OCI-LY3 (cell line): ENCODE measurements around the gene ZBTB24.
"Not testable (repeated sequence)": the region's sequence is repeated elsewhere in the genome, so short reads cannot be mapped to it uniquely, and the experiment has no call there.

ENCODE experiments used
- H2AFZ ChIP-seq: fragments of 200-600, 300-600 bp; shearing (Covaris generic); 2 replicates; pipeline ENCODE4 v1.6.0; 2014; ENCODE audit warnings: antibody characterized with exemption, low read depth, low read length
- H3K27ac ChIP-seq: fragments of 200-600, 300-600 bp; sonication (generic); 2 replicates; pipeline ENCODE4 v1.5.1; 2014; ENCODE audit warnings: mild to moderate bottlenecking, low read length, moderate library complexity, mixed read lengths
- H3K27me3 ChIP-seq: fragments of 200-600, 300-600 bp; sonication (generic); 2 replicates; pipeline ENCODE4 v1.6.1; 2014; ENCODE audit warnings: low read depth, low read length, mixed read lengths
- H3K36me3 ChIP-seq: fragments of 200-600, 300-600 bp; sonication (generic); replicated peaks from 2 replicates; pipeline ENCODE3; 2014; ENCODE audit warnings: low read depth, low read length, mixed read lengths
- H3K4me1 ChIP-seq: fragments of 300-600, 200-600 bp; sonication (generic); 2 replicates; pipeline ENCODE4 v1.6.1; 2014; ENCODE audit warnings: low read length, mixed read lengths
- H3K4me2 ChIP-seq: fragments of 200-600, 300-600 bp; sonication (generic); 2 replicates; pipeline ENCODE4 v1.6.1; 2014; ENCODE audit warnings: low read length, mixed read lengths
- H3K4me3 ChIP-seq: fragments of 300-600, 200-600 bp; sonication (generic); 2 replicates; pipeline ENCODE4 v1.5.1; 2014; ENCODE audit warnings: antibody characterized with exemption, mild to moderate bottlenecking, low read length, moderate library complexity
- H3K79me2 ChIP-seq: fragments of 300-600, 200-600 bp; shearing (Covaris generic); 2 replicates; pipeline ENCODE4 v1.6.1; 2014; ENCODE audit warnings: mild to moderate bottlenecking, low read length, mixed read lengths
- H3K9ac ChIP-seq: fragments of 300-600, 200-600 bp; shearing (Covaris generic); 2 replicates; pipeline ENCODE4 v1.6.0; 2014; ENCODE audit warnings: mild to moderate bottlenecking, low read length, moderate library complexity
- H3K9me3 ChIP-seq: fragments of 200-600, 300-600 bp; shearing (Covaris generic); 2 replicates; pipeline ENCODE4 v1.6.1; 2014; ENCODE audit warnings: low read length, mixed read lengths; ENCODE audit not compliant: insufficient read depth
- H4K20me1 ChIP-seq: fragments of 200-600, 300-600 bp; sonication (generic); 2 replicates; pipeline ENCODE4 v1.6.1; 2016; ENCODE audit warnings: low read length, mixed read lengths; ENCODE audit not compliant: insufficient read depth
- CTCF ChIP-seq: fragments of 200-600, 300-600 bp; sonication (generic); IDR thresholded peaks from 2 replicates; pipeline ENCODE4 v1.5.1; 2014; ENCODE audit warnings: antibody characterized with exemption, low read length, low read depth
- EZH2phosphoT487 ChIP-seq: fragments of 200-600 bp; shearing (Covaris generic); IDR thresholded peaks from 2 replicates; pipeline ENCODE4 v1.6.1; 2018; ENCODE audit warnings: antibody characterized with exemption, mixed run types, low read depth

The ZBTB24 gene

DNA sequence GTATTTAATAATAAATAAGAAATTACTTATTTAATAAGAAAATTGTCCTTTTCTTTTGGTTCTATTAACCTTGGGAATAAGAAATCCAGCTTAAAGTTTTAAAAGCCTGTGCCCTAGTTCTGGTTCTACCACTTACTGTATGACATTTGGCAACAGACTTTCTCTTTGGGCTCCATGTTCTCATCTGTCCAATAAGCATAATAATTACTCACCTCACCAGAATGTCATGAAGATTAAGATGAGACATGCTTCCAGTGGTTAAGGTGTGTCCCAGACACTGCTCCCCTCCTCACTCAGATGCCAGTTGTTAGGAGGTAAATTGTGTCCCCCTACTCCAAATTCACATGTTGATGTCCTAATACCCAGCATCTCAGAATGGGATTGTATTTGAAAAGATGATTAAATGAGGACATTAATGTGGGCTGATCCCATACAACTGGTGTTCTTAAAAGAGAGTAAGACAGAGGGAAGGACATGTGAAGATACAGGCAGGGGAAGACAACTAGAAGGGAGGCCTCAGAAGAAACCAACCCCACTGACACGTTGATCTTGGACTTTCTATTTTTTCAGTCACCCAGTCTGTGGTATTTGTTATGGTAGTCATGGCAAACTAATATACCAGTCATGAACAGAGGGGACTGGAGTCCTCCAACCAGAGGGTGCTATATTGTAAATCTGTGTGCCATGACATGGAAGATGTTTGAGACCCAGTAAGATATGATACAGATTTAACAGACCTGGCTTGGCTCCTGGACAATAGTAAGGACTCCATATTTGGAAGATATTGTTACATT lies 21.1 kb downstream of the ZBTB24 start:
- H4K20me1 ChIP-seq, result no peaks in the 10 kb centered on the region; the same call in 1 of the 2 replicates
- H3K4me2 ChIP-seq, result no peak overlapping the region
- no peaks in the 10 kb centered on the region for H3K27me3 ChIP-seq
- H3K36me3 ChIP-seq, result peaks cover 35% of the 10 kb centered on the region
- no peak overlapping the region for H3K27ac ChIP-seq
- H3K9ac ChIP-seq, result no peak overlapping the region
- no peak for TF ChIP-seq EZH2phosphoT487
- TF ChIP-seq CTCF, result no peak
- peaks cover 7% of the 10 kb centered on the region; the same call in 1 of the 2 replicates for H3K79me2 ChIP-seq
- no peaks in the 10 kb centered on the region for H3K9me3 ChIP-seq
- no peak overlapping the region for H3K4me3 ChIP-seq
- peaks cover 11% of the 10 kb centered on the region for H3K4me1 ChIP-seq
- H2AFZ ChIP-seq, result no peak overlapping the region

DNA sequence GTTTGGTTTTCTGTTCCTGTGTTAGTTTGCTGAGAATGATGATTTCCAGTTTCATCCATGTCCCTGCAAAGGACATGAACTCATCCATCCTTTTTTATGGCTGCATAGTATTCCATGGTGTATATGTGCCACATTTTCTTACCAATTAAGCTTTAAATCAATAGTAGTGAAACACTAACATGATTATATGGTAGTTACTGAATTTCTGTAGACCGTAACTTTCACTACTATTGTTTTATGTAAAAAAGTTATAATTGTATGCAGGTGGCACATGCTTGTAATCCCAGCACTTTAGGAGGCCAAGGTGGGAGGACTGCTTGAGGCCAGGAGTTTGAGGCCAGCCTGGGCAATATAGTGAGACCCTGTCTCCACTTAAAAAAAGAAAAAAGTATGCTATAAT lies 21.8 kb downstream of the ZBTB24 start:
- H4K20me1 ChIP-seq, H2AFZ ChIP-seq, H3K9ac ChIP-seq, H3K27ac ChIP-seq, H3K4me3 ChIP-seq, H3K79me2 ChIP-seq, H3K27me3 ChIP-seq, H3K9me3 ChIP-seq, H3K4me2 ChIP-seq: not testable (repeated sequence)
- H3K4me1 ChIP-seq, result peaks cover 14% of the 10 kb centered on the region
- peaks cover 34% of the 10 kb centered on the region for H3K36me3 ChIP-seq

DNA sequence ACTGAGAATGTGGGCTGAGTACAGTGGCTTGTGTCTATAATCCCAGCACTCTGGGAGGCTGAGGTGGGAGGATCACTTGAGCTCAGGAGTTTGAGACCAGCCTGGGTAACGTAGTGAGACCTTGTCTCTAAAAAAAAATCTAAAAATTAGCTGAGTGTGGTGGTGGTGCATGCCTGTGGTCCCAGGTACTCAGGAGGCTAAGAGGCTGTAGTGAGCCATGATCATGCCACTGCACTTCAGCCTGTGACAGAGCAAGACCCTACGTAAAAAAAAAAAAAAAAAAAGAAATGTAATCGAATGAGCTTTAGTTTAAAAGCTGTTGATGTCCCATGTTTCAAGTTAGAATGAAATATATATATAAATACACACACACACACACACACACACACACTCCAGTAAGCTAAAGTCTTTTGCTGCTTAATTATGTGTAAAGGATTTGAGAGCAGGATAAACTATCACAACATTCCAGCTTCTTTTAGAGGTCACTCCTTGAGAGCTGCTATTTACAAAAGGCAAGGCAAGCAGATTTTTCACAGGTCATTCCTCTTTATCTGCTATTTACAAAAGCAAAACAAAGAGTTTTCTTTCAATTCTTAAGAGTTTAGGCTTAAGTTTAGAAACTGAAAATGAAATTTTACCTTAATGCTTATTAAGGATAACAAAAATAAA lies 22.7 kb downstream of the ZBTB24 start:
- Histone ChIP-seq H3K27ac (no peak overlapping the region), H3K9ac (no peak overlapping the region), H4K20me1 (no peaks in the 10 kb centered on the region; the same call in 1 of the 2 replicates), H3K4me3 (no peak overlapping the region), H3K36me3 (peaks cover 26% of the 10 kb centered on the region), H2AFZ (no peak overlapping the region), H3K9me3 (no peaks in the 10 kb centered on the region), H3K79me2 (no peaks in the 10 kb centered on the region), H3K4me2 (no peak overlapping the region), H3K4me1 (peaks cover 17% of the 10 kb centered on the region), H3K27me3 (no peaks in the 10 kb centered on the region)
- no peak for TF ChIP-seq CTCF
- no peak for TF ChIP-seq EZH2phosphoT487

GRCh38 chr6:109458774-109459531 lies 24.1 kb downstream of the ZBTB24 start:
- TF ChIP-seq EZH2phosphoT487 (no peak), CTCF (no peak)
- H4K20me1 ChIP-seq, result no peaks in the 10 kb centered on the region; the same call in 1 of the 2 replicates

More at GRCh38 chr6:109458774-109459531, 24.1 kb downstream of the ZBTB24 start:
- H2AFZ ChIP-seq, result no peak overlapping the region
- H3K27me3 ChIP-seq, result no peaks in the 10 kb centered on the region
- peaks cover 19% of the 10 kb centered on the region for H3K36me3 ChIP-seq
- no peaks in the 10 kb centered on the region; the same call in 1 of the 2 replicates for H3K79me2 ChIP-seq
- no peaks in the 10 kb centered on the region for H3K9me3 ChIP-seq
- no peak overlapping the region for H3K4me3 ChIP-seq
- H3K9ac ChIP-seq, result no peak overlapping the region
- H3K4me1 ChIP-seq, result peaks cover 22% of the 10 kb centered on the region
- no peak overlapping the region for H3K4me2 ChIP-seq
- no peak overlapping the region for H3K27ac ChIP-seq
